Measurements from ENCODE around the gene METTL3. TPM values are rescaled to one million over a fixed set of nuclear protein-coding genes. Genes with fewer than 3 reads are reported as not detected.
A peak's percentile ranks its signal among the peaks of the same experiment; 100 is the strongest.

The METTL3 gene
- total and polyA plus RNA-seq, 7 experiments from 2014 or later: 17.6 to 108 (median 54.1) TPM

DNA sequence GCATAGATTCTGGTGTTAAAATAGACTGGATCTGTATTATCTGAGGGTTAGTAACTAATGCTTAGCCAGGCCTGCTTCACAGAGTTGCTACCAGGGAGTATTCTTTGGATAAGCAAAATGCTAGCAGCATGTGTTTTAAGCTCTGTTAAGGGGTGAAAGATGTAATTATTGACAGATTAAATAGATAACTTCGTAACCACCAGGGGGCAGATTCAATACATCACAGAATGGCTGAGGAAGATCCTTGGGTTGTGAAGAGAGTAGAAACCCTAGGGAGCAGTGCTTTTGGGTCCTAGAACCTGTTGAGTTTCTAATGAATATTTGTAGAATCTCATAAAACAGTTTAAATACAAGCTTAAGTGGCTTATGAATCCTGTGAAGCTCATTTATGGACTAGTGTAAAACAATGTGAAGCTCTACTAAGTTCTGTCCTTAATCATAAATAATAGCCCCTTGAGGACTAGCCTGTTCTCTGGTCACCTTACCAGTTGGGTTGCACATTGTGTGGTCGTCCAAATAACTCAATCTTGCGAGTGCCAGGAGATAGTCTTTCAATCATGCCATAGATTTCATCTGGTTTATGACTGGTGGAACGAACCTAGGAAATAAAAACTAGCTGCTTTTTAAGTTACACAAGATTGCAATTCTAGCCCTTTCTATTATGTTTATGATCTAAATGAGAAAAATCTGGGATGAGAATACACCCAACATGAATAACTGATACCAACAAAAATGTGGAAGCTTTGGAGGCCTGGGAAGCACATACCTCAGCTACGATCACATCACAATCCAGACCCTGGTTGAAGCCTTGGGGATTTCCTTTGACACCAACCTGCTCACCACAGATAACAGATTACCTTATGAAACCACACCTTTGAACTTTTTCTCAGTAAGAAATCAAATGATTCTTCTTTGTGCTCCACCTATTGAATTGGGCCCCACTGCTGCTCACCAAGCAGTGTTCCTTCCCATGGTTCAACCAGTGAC, 12.3 kb downstream of the METTL3 start:
- DNase-seq (peak in 7 of 9 donors; percentile 35 to 68 (median 61)), ATAC-seq (peak; percentile 87)
- H3K9me3 Mint-ChIP-seq: no peaks in the 10 kb centered on the region
- H3K27me3 Mint-ChIP-seq: no peaks in the 10 kb centered on the region
- intact Hi-C loops (cut with micrococcal nuclease): loop anchor here (1.0 to 2.0 kb wide), 4 partner anchors 12 to 58 kb away; partner anchors contain the start of genes METTL3 (in 2 of the 2), CHD8 (in 1 of the 2) and TOX4 (in 1 of the 2)
- peaks cover 3 to 41% (median 20%) of the 10 kb centered on the region in 5 donors for H3K36me3 Mint-ChIP-seq
- Histone ChIP-seq H3K9me3 (ENCODE audit: control insufficient read depth in 2 of 3, low read length in 3 of 3) (no peaks in the 10 kb centered on the region), H3K36me3 (ENCODE audit: control insufficient read depth in 2 of 3, insufficient read depth in 3 of 3, low read length in 3 of 3) (peaks cover 12 to 86% (median 18%) of the 10 kb centered on the region in 3 experiments), H3K27ac (ENCODE audit: low read depth, low read length) (peak overlapping the region; percentile 52), H3K27me3 (ENCODE audit: control insufficient read depth in 2 of 2, insufficient read depth in 2 of 2, low read length in 2 of 2) (no peaks in the 10 kb centered on the region), H3K4me3 (ENCODE audit: low read length) (no peak overlapping the region), H3K4me1 (ENCODE audit: control insufficient read depth in 2 of 2, insufficient read depth in 2 of 2, low read length in 2 of 2) (peaks cover 4 to 8% of the 10 kb centered on the region in 2 donors)
- peaks cover 14 to 39% (median 28%) of the 10 kb centered on the region in 7 donors for H3K4me1 Mint-ChIP-seq
- POLR2A ChIA-PET: interaction anchor here (0.6 to 1.9 kb wide), 9 partner anchors 10 to 62 kb away, joined by 3 to 20 read pairs (median 4); partner anchors contain the start of genes METTL3, SALL2 and TOX4
- peak overlapping the region; percentile 56 to 90 (median 79) for H3K27ac Mint-ChIP-seq
- peak overlapping the region in 8 of 10 donors; percentile 2 to 39 (median 24) for H3K4me3 Mint-ChIP-seq
- CTCF ChIA-PET: interaction anchor here (0.6 to 4.3 kb wide), 13 partner anchors 9 to 1678 kb away, joined by 3 to 96 read pairs (median 6); partner anchors contain the start of genes METTL3 and SALL2

DNA sequence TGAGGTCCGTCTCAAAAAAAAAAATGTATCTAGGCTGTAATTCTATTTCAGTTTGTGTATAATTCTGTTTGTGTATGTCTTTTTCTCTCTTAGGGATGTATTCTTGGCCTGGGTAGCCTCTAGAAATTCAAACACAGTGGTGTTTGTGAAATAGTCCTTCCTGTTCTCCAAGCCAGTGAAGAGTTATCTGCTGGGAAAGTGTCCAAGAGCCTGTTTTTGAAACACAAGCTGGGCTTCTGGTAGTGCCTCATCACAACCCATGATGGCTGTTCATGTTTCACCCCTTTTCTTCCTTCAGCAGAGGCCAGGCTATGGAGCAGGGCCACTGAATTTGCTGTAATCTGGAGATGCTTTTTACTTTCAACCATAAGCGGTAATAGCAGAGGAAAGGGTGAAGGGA, 14.7 kb downstream of the METTL3 start:
- peak overlapping the region in 1 of 9 donors; percentile 45 for H3K27ac Mint-ChIP-seq
- POLR2A ChIA-PET: no interaction called here

DNA sequence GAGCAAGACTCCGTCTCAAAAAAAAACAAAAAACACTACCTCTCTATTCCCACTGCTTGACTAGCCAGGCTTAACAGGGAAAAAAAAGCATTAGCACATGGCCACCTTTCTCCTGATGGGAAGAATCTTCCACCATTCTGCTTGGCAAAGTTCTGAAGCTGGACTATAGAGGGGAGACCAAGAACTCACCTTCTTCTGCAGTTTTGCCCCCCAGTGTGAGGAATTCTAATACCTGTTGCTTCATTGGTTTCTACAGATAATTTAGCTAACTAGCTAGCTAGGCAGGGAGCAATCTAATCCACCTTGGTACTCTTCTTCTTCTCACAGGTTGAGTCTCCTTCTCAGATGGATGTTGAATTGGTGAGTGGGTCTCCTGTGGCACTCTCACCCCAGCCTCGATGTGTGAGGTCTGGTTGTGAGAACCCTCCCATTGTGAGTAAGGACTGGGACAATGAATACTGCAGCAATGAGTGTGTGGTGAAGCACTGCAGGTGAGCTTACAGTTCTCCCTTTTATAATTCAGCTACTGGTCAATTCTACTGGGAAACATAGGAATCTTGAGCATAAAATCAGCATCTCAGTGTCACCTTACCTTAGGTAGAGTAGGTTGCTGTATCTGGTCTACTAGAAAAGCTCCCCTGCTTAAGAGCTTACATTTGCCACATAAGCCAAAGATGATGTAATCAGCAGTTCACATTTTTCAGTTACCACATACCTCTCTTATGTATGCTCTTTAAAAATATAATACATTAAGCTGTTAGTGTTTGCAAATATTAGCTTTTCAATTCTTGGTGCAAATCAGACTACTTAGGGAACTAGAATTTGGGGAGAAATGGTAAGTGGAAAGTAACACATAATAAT, 16.0 kb downstream of the METTL3 start:
- peaks cover 7 to 49% (median 24%) of the 10 kb centered on the region in 5 donors for H3K36me3 Mint-ChIP-seq
- POLR2A ChIA-PET: interaction anchor here (0.6 to 1.2 kb wide), 4 partner anchors 13 to 480 kb away, joined by 3 to 5 read pairs (median 4); partner anchors contain the start of gene METTL3

More for the DNA sequence above, 14.7 kb downstream of the METTL3 start:
- H3K4me1 Mint-ChIP-seq: peaks cover 14 to 28% (median 26%) of the 10 kb centered on the region in 7 donors
- DNase-seq: no peak
- no peak overlapping the region for H3K4me3 Mint-ChIP-seq
- intact Hi-C loops (cut with micrococcal nuclease): loop anchor here in 1 of 2 donors (1.0 kb wide), 1 partner anchor 19 kb away; the partner anchor contains the start of gene TOX4
- Histone ChIP-seq H3K4me3 (ENCODE audit: low read length) (no peak overlapping the region), H3K27ac (ENCODE audit: low read depth, low read length) (no peak overlapping the region), H3K4me1 (ENCODE audit: control insufficient read depth in 2 of 2, insufficient read depth in 2 of 2, low read length in 2 of 2) (peaks cover 4 to 8% of the 10 kb centered on the region in 2 donors), H3K36me3 (ENCODE audit: control insufficient read depth in 2 of 3, insufficient read depth in 3 of 3, low read length in 3 of 3) (peaks cover 4 to 85% (median 17%) of the 10 kb centered on the region in 3 experiments), H3K9me3 (ENCODE audit: control insufficient read depth in 2 of 3, low read length in 3 of 3) (no peaks in the 10 kb centered on the region), H3K27me3 (ENCODE audit: control insufficient read depth in 2 of 2, insufficient read depth in 2 of 2, low read length in 2 of 2) (no peaks in the 10 kb centered on the region)
- CTCF ChIA-PET: interaction anchor here (0.7 kb wide), 1 partner anchor 28 kb away, joined by 8 read pairs; no protein-coding TSS in a partner anchor
- H3K36me3 Mint-ChIP-seq: peaks cover 7 to 49% (median 27%) of the 10 kb centered on the region in 5 donors
- H3K27me3 Mint-ChIP-seq: no peaks in the 10 kb centered on the region
- no peak for ATAC-seq
- H3K9me3 Mint-ChIP-seq: no peaks in the 10 kb centered on the region

DNA sequence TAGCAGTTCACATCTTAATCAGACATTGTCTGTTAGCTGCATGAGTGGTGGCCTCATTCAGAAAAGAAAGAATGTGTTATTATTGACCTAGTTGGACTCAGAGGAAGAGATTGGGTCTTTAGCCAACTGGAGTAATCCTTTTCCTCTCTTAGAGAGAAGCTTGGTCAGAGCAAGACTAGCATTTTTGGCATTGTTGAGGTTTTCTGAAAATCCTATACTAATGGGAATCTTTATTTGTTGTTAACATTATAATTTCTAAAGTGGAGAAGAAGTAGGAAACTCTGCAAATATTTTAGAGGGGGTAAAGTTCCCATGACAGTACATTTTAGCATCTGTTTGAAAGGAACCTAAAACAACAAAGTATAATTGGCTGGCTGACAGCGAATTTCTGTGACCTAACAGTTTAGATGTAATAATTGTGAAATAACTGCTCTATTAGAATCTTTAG, 24.5 kb downstream of the METTL3 start:
- H3K36me3 Mint-ChIP-seq: peaks cover 5 to 21% (median 6%) of the 10 kb centered on the region in 5 donors
- Histone ChIP-seq H3K4me1 (ENCODE audit: control insufficient read depth in 2 of 2, insufficient read depth in 2 of 2, low read length in 2 of 2) (no peaks in the 10 kb centered on the region), H3K27ac (ENCODE audit: low read depth, low read length) (no peak overlapping the region), H3K27me3 (ENCODE audit: control insufficient read depth in 2 of 2, insufficient read depth in 2 of 2, low read length in 2 of 2) (no peaks in the 10 kb centered on the region), H3K4me3 (ENCODE audit: low read length) (no peak overlapping the region), H3K36me3 (ENCODE audit: control insufficient read depth in 2 of 3, insufficient read depth in 3 of 3, low read length in 3 of 3) (peaks cover 0 to 38% (median 9%) of the 10 kb centered on the region in 3 experiments), H3K9me3 (ENCODE audit: control insufficient read depth in 2 of 3, low read length in 3 of 3) (no peaks in the 10 kb centered on the region)
- peak overlapping the region in 2 of 9 donors; percentile 14 to 29 for H3K27ac Mint-ChIP-seq
- CTCF ChIA-PET: no interaction called here
- intact Hi-C loops (cut with micrococcal nuclease): no loop called here
- DNase-seq (no peak), ATAC-seq (no peak)
- H3K4me3 Mint-ChIP-seq: no peak overlapping the region
- no peaks in the 10 kb centered on the region for H3K27me3 Mint-ChIP-seq
- POLR2A ChIA-PET: interaction anchor here (0.8 to 1.0 kb wide), 2 partner anchors 24 to 30 kb away, joined by 3 to 4 read pairs; partner anchors contain the start of genes CHD8 and METTL3
- H3K4me1 Mint-ChIP-seq: peaks cover 0 to 18% (median 11%) of the 10 kb centered on the region in 7 donors
- no peaks in the 10 kb centered on the region for H3K9me3 Mint-ChIP-seq

More for the DNA sequence above, 16.0 kb downstream of the METTL3 start:
- Histone ChIP-seq H3K4me1 (ENCODE audit: control insufficient read depth in 2 of 2, insufficient read depth in 2 of 2, low read length in 2 of 2) (peaks cover 4 to 8% of the 10 kb centered on the region in 2 donors), H3K27ac (ENCODE audit: low read depth, low read length) (no peak overlapping the region), H3K4me3 (ENCODE audit: low read length) (no peak overlapping the region), H3K27me3 (ENCODE audit: control insufficient read depth in 2 of 2, insufficient read depth in 2 of 2, low read length in 2 of 2) (no peaks in the 10 kb centered on the region), H3K36me3 (ENCODE audit: control insufficient read depth in 2 of 3, insufficient read depth in 3 of 3, low read length in 3 of 3) (peaks cover 4 to 83% (median 17%) of the 10 kb centered on the region in 3 experiments), H3K9me3 (ENCODE audit: control insufficient read depth in 2 of 3, low read length in 3 of 3) (no peaks in the 10 kb centered on the region)
- no peak for DNase-seq
- intact Hi-C loops (cut with micrococcal nuclease): no loop called here
- CTCF ChIA-PET: interaction anchor here (0.7 to 1.9 kb wide), 4 partner anchors 16 to 67 kb away, joined by 3 to 6 read pairs (median 4); partner anchors contain the start of gene METTL3
- Mint-ChIP-seq H3K27ac (peak overlapping the region in 2 of 9 donors; percentile 6 to 53), H3K27me3 (no peaks in the 10 kb centered on the region), H3K9me3 (no peaks in the 10 kb centered on the region), H3K4me3 (no peak overlapping the region), H3K4me1 (peaks cover 14 to 22% (median 17%) of the 10 kb centered on the region in 7 donors)
- no peak for ATAC-seq

GRCh38 chr14:21476925-21477681, 34.0 kb downstream of the METTL3 start, which contains the start of the genes RAB2B and TOX4:
TSS of gene RAB2B (minus strand) at chr14:21476959. CDS start at chr14:21476872, 87 bp downstream.
TSS of gene TOX4 (plus strand) at chr14:21477195. CDS start at chr14:21477279, 84 bp downstream.
- peak within 1 kb of the TSS; percentile 93 to 100 (median 98) for H3K27ac Mint-ChIP-seq
- peak within 1 kb of the TSS; percentile 96 to 100 (median 99) for H3K4me3 Mint-ChIP-seq
- H3K9me3 ChIP-seq (ENCODE audit: control insufficient read depth in 2 of 3, low read length in 3 of 3): no peaks in the 10 kb centered on the region
- H3K4me1 ChIP-seq (ENCODE audit: control insufficient read depth in 2 of 2, insufficient read depth in 2 of 2, low read length in 2 of 2): peaks cover 21 to 22% of the 10 kb centered on the region in 2 donors
- H3K27me3 ChIP-seq (ENCODE audit: control insufficient read depth in 2 of 2, insufficient read depth in 2 of 2, low read length in 2 of 2): no peaks in the 10 kb centered on the region
- peaks cover 18 to 74% (median 58%) of the 10 kb centered on the region in 7 donors for H3K4me1 Mint-ChIP-seq
- intact Hi-C loops (cut with micrococcal nuclease): loop anchor here (1.0 to 10.0 kb wide), 15 partner anchors 19 to 1844 kb away; partner anchors contain the start of genes CHD8 (in 2 of the 2), HNRNPC (in 2 of the 2), METTL3 (in 2 of the 2) and SUPT16H (in 2 of the 2)
- H3K27ac ChIP-seq (ENCODE audit: low read depth, low read length): peak within 1 kb of the TSS; percentile 88
- H3K9me3 Mint-ChIP-seq: no peaks in the 10 kb centered on the region
- peak within 1 kb of the TSS; percentile 99 for H3K4me3 ChIP-seq (ENCODE audit: low read length)
- no peaks in the 10 kb centered on the region for H3K27me3 Mint-ChIP-seq
- peaks cover 0 to 22% (median 0%) of the 10 kb centered on the region in 3 experiments for H3K36me3 ChIP-seq (ENCODE audit: control insufficient read depth in 2 of 3, insufficient read depth in 3 of 3, low read length in 3 of 3)
- ATAC-seq (peak; percentile 99), DNase-seq (peak; percentile 83 to 98 (median 97))
- ChIA-PET POLR2A (interaction anchor here (1.0 to 5.1 kb wide), 14 partner anchors 10 to 1844 kb away, joined by 3 to 53 read pairs (median 5); partner anchors contain the start of genes CHD8, METTL3, PABPN1 and SALL2), CTCF (interaction anchor here (1.0 to 1.7 kb wide), 4 partner anchors 21 to 40 kb away, joined by 3 to 5 read pairs (median 4); partner anchors contain the start of genes CHD8 and METTL3)
- peaks cover 3 to 19% (median 10%) of the 10 kb centered on the region in 5 donors for H3K36me3 Mint-ChIP-seq

Measured in naive thymus-derived CD4-positive, alpha-beta T cell (primary cell).